BJ (cell line): ENCODE measurements around the gene SDHC. TPM values are rescaled to one million over a fixed set of nuclear protein-coding genes. Genes with fewer than 3 reads are reported as not detected.

Experiments used
- CTCF ChIA-PET: fragments of 350-600 bp; formaldehyde crosslinking; extraction: SDS; loops from one replicate; lab custom pipeline; 2021; ENCODE audit warnings: antibody characterized with exemption, inconsistent platforms; lab: Yijun Ruan, JAX
- POLR2A ChIA-PET: fragments of 300-600 bp; sonication (Branson Sonifier 250); formaldehyde crosslinking; extraction: SDS; loops from one replicate; lab custom pipeline; 2021; ENCODE audit warnings: antibody characterized with exemption; lab: Charles Lee
- DNase-seq: peaks from one replicate; pipeline ENCODE4 v3.0.0-alpha.2; 2011; ENCODE audit warnings: low read depth
- H3K27me3 ChIP-seq: 2 replicates; pipeline ENCODE4 v1.6.0; 2011; ENCODE audit warnings: low read length; ENCODE audit not compliant: control insufficient read depth, insufficient read depth
- H3K36me3 ChIP-seq: 2 replicates; pipeline ENCODE4 v1.5.1; 2011; ENCODE audit warnings: low read length; ENCODE audit not compliant: control insufficient read depth, insufficient read depth
- H3K4me3 ChIP-seq: 2 replicates; pipeline ENCODE4 v1.5.1; 2011; ENCODE audit warnings: low read depth, mild to moderate bottlenecking, control low read depth, low read length
- polyA plus RNA-seq: library from polyadenylated mRNA; depleted of rRNA; stranded (reverse); fragments of >200 nt; gene quantifications from 2 replicates; pipeline ENCODE4 v1.2.3, GENCODE V29; 2011
- TF ChIP-seq, protein P1 (sequence below): IDR thresholded peaks from 2 replicates; pipeline ENCODE4 v1.5.1; 2011; ENCODE audit warnings: low read depth, mild to moderate bottlenecking, control low read depth, inconsistent platforms, low read length, moderate library complexity; ENCODE audit not compliant: insufficient read depth

Gene SDHC
- polyA plus RNA-seq, 1 experiment: 275 TPM

DNA sequence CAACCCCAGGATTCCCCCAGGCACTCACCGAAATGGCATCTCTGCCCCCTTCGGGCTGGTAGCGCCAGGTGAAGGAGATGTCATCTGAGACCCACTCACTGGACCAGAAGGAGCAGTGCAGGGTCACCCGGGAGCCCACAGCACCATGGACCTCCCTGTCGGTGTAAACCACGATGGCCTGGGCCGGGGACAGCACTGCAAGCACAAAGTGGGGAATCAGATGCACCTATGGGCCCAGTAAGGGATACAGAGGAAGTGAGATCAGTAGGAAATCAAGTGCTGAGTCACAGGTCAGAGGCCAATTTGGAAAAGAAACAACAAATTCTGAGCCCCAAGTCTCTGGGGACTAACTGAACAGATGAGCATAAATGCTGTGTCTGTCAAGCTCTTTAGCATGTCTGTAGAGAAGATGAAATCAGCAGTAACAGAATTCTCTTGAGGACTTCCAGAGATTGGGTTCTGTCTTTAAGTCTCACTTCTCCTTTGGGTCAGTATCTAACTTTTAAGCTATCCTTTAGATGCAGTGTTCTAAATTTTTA lies 6.9 kb upstream of the SDHC start:
- CTCF ChIA-PET: no interaction called here
- H3K36me3 ChIP-seq: no peaks in the 10 kb centered on the region
- 0 out of 2 replicates have a peak, but pooled peaks cover 1% of the 10 kb centered on the region for H3K27me3 ChIP-seq
- no peak overlapping the region for H3K4me3 ChIP-seq
- no peak for DNase-seq
- TF ChIP-seq, protein P1, sequence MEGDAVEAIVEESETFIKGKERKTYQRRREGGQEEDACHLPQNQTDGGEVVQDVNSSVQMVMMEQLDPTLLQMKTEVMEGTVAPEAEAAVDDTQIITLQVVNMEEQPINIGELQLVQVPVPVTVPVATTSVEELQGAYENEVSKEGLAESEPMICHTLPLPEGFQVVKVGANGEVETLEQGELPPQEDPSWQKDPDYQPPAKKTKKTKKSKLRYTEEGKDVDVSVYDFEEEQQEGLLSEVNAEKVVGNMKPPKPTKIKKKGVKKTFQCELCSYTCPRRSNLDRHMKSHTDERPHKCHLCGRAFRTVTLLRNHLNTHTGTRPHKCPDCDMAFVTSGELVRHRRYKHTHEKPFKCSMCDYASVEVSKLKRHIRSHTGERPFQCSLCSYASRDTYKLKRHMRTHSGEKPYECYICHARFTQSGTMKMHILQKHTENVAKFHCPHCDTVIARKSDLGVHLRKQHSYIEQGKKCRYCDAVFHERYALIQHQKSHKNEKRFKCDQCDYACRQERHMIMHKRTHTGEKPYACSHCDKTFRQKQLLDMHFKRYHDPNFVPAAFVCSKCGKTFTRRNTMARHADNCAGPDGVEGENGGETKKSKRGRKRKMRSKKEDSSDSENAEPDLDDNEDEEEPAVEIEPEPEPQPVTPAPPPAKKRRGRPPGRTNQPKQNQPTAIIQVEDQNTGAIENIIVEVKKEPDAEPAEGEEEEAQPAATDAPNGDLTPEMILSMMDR: no peak
- POLR2A ChIA-PET: no interaction called here

DNA sequence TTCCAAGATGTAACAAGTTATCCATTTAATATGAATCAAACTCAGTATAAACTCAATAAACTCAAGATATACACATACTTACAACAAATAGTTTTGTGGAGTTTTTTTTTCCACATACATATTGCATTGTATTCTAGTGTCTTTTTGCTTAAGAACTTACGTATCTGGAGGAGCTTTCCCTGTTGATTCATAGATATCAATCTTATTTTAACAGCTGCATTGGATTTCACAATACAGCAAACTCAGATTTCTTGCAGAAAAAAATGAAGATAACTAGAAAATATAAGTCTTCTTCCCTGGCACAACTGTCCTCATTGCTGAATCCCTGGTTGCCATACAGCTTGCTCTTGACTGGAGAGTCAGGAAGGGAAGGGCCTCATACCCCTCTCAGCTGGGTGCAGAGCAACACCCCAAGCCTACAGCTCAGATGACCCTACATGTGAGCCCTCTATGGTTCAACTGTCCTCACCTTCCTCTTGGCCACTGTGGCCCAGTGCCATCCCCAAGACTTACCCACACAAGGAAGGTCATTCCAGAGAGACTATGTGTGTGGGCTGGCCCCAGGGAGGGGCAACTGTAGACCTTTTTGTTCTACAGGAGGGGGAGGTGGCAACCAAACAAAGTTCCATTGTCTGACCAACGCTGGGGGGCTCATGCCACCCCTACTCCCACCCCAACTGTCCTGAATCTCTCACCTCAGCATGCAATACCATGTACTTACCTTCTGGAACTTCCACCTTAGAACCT lies 6.1 kb upstream of the SDHC start:
- no peak for DNase-seq
- ChIA-PET POLR2A (no interaction called here), CTCF (interaction anchor here (1.3 kb wide), 1 partner anchor 116 kb away, joined by 4 read pairs; no protein-coding TSS in a partner anchor)
- H3K4me3 ChIP-seq: no peak overlapping the region
- H3K27me3 ChIP-seq: 0 out of 2 replicates have a peak, but pooled peaks cover 1% of the 10 kb centered on the region
- TF ChIP-seq, protein P1: no peak
- no peaks in the 10 kb centered on the region for H3K36me3 ChIP-seq

DNA sequence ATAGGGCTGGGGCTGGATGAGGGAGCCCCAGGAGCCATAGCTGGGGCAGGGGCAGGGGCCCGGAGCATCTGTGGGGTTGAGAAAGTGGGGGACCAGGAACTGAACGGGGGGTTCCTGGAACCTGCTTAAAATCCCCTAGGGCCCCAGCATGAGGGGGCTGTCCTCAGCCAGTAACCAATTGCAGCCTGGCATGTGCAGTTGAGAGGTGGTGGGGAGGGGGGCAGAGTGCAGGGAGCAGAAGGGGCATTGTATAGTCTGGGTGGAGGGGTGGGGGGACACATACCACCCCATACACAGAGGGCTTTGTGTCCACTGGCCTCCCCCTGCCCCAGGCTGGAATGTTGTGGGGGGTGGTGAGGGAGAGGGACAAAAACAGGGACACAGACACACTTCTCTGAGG lies 4.3 kb upstream of the SDHC start, which contains the start of gene MPZ:
Gene MPZ (minus strand): TSS at position 101 of the 400 bp plus-strand sequence. CDS start 63 bp downstream, at position 38.
- ChIA-PET CTCF (no interaction called here), POLR2A (no interaction called here)
- Histone ChIP-seq H3K36me3 (no peaks in the 10 kb centered on the region), H3K4me3 (no peak within 1 kb of the TSS), H3K27me3 (0 out of 2 replicates have a peak, but pooled peaks cover 1% of the 10 kb centered on the region)
- TF ChIP-seq, protein P1: no peak
- no peak for DNase-seq

DNA sequence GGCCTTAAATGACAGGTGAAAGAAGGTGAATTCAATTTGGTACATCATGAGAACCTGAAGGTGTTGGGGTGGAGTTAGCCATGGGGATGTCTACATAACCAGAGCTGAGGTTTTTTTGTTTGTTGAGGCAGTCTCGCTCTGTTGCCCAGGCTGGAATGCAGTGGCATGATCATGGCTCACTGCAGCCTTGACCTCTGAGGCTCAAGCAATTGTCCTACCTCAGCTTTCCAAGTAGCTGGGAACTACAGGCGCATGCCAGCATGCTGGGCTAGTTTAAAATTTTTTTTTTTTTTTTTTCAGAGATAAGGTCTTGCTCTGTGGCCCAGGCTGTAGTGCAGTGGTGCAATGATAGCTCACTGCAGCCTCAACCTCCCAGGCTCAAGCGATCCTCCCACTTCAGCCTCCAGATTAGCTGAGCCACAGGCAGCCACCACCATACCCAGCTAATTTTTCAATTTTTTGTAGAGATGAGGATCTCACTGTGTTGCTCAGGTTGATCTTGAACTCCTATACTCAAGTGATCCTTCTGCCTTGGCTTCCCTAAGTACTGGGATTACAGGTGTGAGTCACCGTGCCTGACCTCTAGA lies 2.5 kb upstream of the SDHC start:
- H3K4me3 ChIP-seq: no peak overlapping the region
- H3K27me3 ChIP-seq: 0 out of 2 replicates have a peak, but pooled peaks cover 1% of the 10 kb centered on the region
- H3K36me3 ChIP-seq: no peaks in the 10 kb centered on the region
- TF ChIP-seq, protein P1: no peak
- POLR2A ChIA-PET: no interaction called here
- CTCF ChIA-PET: no interaction called here
- no peak for DNase-seq
